B cell (primary cell): ENCODE results near the gene CFAP20DC.

Experiments used
- EZH2 ChIP-seq: IDR thresholded peaks from 2 replicates; pipeline ENCODE4 v1.6.1; 2012; ENCODE audit warnings: borderline replicate concordance, low read depth, mild to moderate bottlenecking, moderate library complexity, low read length; ENCODE audit not compliant: insufficient read depth, poor library complexity, severe bottlenecking
- TF ChIP-seq, protein P1 (sequence below): fragments of 200-600 bp; IDR thresholded peaks from one replicate; pipeline ENCODE4 v1.8.0; 2022; ENCODE audit warnings: antibody characterized with exemption, mild to moderate bottlenecking

DNA sequence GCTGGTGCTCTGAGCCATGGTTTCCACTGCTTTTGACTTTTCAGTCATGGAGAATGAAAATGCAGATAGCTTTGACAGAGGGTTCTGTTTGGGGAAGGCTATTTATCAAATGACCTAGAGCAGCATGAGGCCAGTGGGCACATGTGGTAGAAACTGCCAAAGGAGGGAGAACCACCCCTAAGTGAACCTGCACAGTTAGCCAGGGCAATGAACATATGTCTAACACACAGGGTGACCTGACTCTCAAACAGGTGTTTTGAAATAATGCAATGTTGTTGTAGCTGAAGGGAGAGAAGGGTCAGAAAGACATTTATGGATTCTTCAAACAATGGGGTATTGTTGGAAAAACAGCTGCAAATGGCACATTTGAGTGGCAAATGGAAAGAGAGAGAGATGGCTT lies 208.9 kb downstream of the CFAP20DC start:
- TF ChIP-seq, protein P1, sequence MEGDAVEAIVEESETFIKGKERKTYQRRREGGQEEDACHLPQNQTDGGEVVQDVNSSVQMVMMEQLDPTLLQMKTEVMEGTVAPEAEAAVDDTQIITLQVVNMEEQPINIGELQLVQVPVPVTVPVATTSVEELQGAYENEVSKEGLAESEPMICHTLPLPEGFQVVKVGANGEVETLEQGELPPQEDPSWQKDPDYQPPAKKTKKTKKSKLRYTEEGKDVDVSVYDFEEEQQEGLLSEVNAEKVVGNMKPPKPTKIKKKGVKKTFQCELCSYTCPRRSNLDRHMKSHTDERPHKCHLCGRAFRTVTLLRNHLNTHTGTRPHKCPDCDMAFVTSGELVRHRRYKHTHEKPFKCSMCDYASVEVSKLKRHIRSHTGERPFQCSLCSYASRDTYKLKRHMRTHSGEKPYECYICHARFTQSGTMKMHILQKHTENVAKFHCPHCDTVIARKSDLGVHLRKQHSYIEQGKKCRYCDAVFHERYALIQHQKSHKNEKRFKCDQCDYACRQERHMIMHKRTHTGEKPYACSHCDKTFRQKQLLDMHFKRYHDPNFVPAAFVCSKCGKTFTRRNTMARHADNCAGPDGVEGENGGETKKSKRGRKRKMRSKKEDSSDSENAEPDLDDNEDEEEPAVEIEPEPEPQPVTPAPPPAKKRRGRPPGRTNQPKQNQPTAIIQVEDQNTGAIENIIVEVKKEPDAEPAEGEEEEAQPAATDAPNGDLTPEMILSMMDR, result no peak
- no peak for TF ChIP-seq EZH2
